Eye (tissue), 1 donor: ENCODE data around the gene EIF4EBP2.

ENCODE experiments used
- DNase-seq: peaks from one replicate; pipeline ENCODE4 v3.0.0-alpha.2; 2015

EIF4EBP2 gene

GRCh38 chr10:70462349-70462984 is 58.5 kb downstream of the EIF4EBP2 start:
- no peak for DNase-seq

- DNase-seq = no peak
Measured at GRCh38 chr10:70465278-70465677, 61.3 kb downstream of the EIF4EBP2 start.

GRCh38 chr10:70465832-70466231 is 61.9 kb downstream of the EIF4EBP2 start:
- DNase-seq = no peak

- DNase-seq = no peak
Measured at GRCh38 chr10:70466951-70467350, 63.0 kb downstream of the EIF4EBP2 start.

- no peak for DNase-seq
Measured at GRCh38 chr10:70472799-70473454, 69.0 kb downstream of the EIF4EBP2 start.

- no peak for DNase-seq
Measured at GRCh38 chr10:70474780-70475179, 70.8 kb downstream of the EIF4EBP2 start.

- no peak for DNase-seq
Measured at GRCh38 chr10:70475661-70476060, 71.7 kb downstream of the EIF4EBP2 start.

- no peak for DNase-seq
Measured at GRCh38 chr10:70476249-70477035, 72.5 kb downstream of the EIF4EBP2 start.

GRCh38 chr10:70477661-70478162 is 73.8 kb downstream of the EIF4EBP2 start:
- DNase-seq = peak; percentile 37
